Measurements from ENCODE around the gene HES3.
"Not testable (repeated sequence)": the region's sequence is repeated elsewhere in the genome, so short reads cannot be mapped to it uniquely, and the experiment has no call there.

HES3 gene

GRCh38 chr1:6243993-6244392 lies at the start of gene HES3:
Gene HES3, plus strand, starts transcription at chr1:6244179. Its CDS starts 187 bp downstream, at chr1:6244366.
- DNase-seq: no peak

- no peak for DNase-seq
These were observed 46.1 kb upstream of the HES3 start for GRCh38 chr1:6197746-6198427.

GRCh38 chr1:6198646-6199297 lies 45.2 kb upstream of the HES3 start:
- DNase-seq: no peak

- DNase-seq: peak; percentile 68
These were observed 44.4 kb upstream of the HES3 start, which contains the start of gene RPL22 for GRCh38 chr1:6199298-6200187. Gene RPL22, minus strand, starts transcription at chr1:6199595. Its CDS starts 22 bp downstream, at chr1:6199573.

GRCh38 chr1:6200188-6200809 lies 43.7 kb upstream of the HES3 start:
- no peak for DNase-seq

GRCh38 chr1:6202256-6202655 lies 41.7 kb upstream of the HES3 start:
- no peak for DNase-seq

- DNase-seq: no peak
These were observed 38.0 kb upstream of the HES3 start, which contains the start of gene RNF207 for GRCh38 chr1:6205849-6206519. Gene RNF207, plus strand, starts transcription at chr1:6206119. Its CDS starts 417 bp downstream, at chr1:6206536.

- DNase-seq: no peak
These were observed 37.5 kb upstream of the HES3 start for GRCh38 chr1:6206520-6206855.

- DNase-seq: no peak
These were observed 36.7 kb upstream of the HES3 start for GRCh38 chr1:6207075-6207885.

GRCh38 chr1:6207921-6208320 lies 36.1 kb upstream of the HES3 start:
- DNase-seq: no peak

GRCh38 chr1:6208723-6209660 lies 35.0 kb upstream of the HES3 start:
- no peak for DNase-seq

- DNase-seq: no peak
These were observed 34.1 kb upstream of the HES3 start for GRCh38 chr1:6209661-6210580.

- DNase-seq: no peak
These were observed 33.2 kb upstream of the HES3 start for GRCh38 chr1:6210591-6211355.

GRCh38 chr1:6211731-6212130 lies 32.2 kb upstream of the HES3 start:
- no peak for DNase-seq

GRCh38 chr1:6212193-6212959 lies 31.6 kb upstream of the HES3 start:
- DNase-seq: no peak

GRCh38 chr1:6218375-6219164 lies 25.4 kb upstream of the HES3 start:
- DNase-seq: no peak

- DNase-seq: not testable (repeated sequence)
These were observed 24.3 kb upstream of the HES3 start for GRCh38 chr1:6219641-6220040.
